H9 (cell line): Measurements from ENCODE around the gene SLC4A11. TPM values are rescaled to one million over a fixed set of nuclear protein-coding genes. Genes with fewer than 3 reads are reported as not detected.

Source experiments
- DNase-seq: peaks from one replicate; pipeline ENCODE4 v3.0.0-alpha.2; 2017
- H2AFZ ChIP-seq: one replicate; pipeline ENCODE4 v1.6.1; 2013; ENCODE audit warnings: mild to moderate bottlenecking, low read length, control low read depth, moderate library complexity
- H2AK5ac ChIP-seq: 2 replicates; pipeline ENCODE4 v1.6.1; 2013; ENCODE audit warnings: low read length, control low read depth, mixed read lengths; ENCODE audit not compliant: insufficient read length
- H2BK120ac ChIP-seq: one replicate; pipeline ENCODE4 v1.6.1; 2013; ENCODE audit warnings: low read depth, mild to moderate bottlenecking, low read length, control low read depth, inconsistent platforms; ENCODE audit not compliant: poor library complexity, severe bottlenecking
- H2BK12ac ChIP-seq: 2 replicates; pipeline ENCODE4 v1.6.1; 2013; ENCODE audit warnings: low read length, control low read depth, mixed read lengths, low read depth; ENCODE audit not compliant: insufficient read length
- H2BK15ac ChIP-seq: 2 replicates; pipeline ENCODE4 v1.6.1; 2013; ENCODE audit warnings: low read depth, low read length, control low read depth
- H2BK20ac ChIP-seq: one replicate; pipeline ENCODE4 v1.6.1; 2013; ENCODE audit warnings: low read depth, mild to moderate bottlenecking, low read length, control low read depth, inconsistent platforms; ENCODE audit not compliant: poor library complexity, severe bottlenecking
- H2BK5ac ChIP-seq: 2 replicates; pipeline ENCODE4 v1.6.1; 2013; ENCODE audit warnings: low read length, control low read depth, mixed read lengths; ENCODE audit not compliant: insufficient read length
- H3K14ac ChIP-seq: 2 replicates; pipeline ENCODE4 v1.6.1; 2013; ENCODE audit warnings: low read length, control low read depth; ENCODE audit not compliant: insufficient read depth
- H3K18ac ChIP-seq: 2 replicates; pipeline ENCODE4 v1.6.1; 2013; ENCODE audit warnings: low read depth, mild to moderate bottlenecking, mixed read lengths, low read length, control low read depth; ENCODE audit not compliant: insufficient read length
- H3K23ac ChIP-seq: 2 replicates; pipeline ENCODE4 v1.6.1; 2013; ENCODE audit warnings: low read length, control low read depth, mixed read lengths, low read depth; ENCODE audit not compliant: insufficient read length
- H3K23me2 ChIP-seq: 2 replicates; pipeline ENCODE4 v1.6.1; 2013; ENCODE audit warnings: low read depth, mild to moderate bottlenecking, mixed read lengths, low read length, control low read depth; ENCODE audit not compliant: insufficient read length, poor library complexity, severe bottlenecking
- H3K27ac ChIP-seq: 2 replicates; pipeline ENCODE4 v1.5.1; 2013; ENCODE audit warnings: low read length, control low read depth, mixed read lengths, low read depth; ENCODE audit not compliant: insufficient read length
- H3K27me3 ChIP-seq: 2 replicates; pipeline ENCODE4 v1.6.1; 2013; ENCODE audit warnings: low read length, control low read depth, inconsistent platforms; ENCODE audit not compliant: insufficient read depth
- H3K4ac ChIP-seq: 2 replicates; pipeline ENCODE4 v1.6.1; 2013; ENCODE audit warnings: low read depth, mild to moderate bottlenecking, control low read depth, inconsistent platforms, low read length, moderate library complexity
- H3K4me1 ChIP-seq: 2 replicates; pipeline ENCODE4 v1.6.1; 2013; ENCODE audit warnings: low read length, control low read depth, inconsistent platforms; ENCODE audit not compliant: insufficient read depth
- H3K4me2 ChIP-seq: 2 replicates; pipeline ENCODE4 v1.6.1; 2013; ENCODE audit warnings: low read length, control low read depth, mixed read lengths; ENCODE audit not compliant: insufficient read length, insufficient read depth
- H3K56ac ChIP-seq: 2 replicates; pipeline ENCODE4 v1.6.1; 2013; ENCODE audit warnings: low read depth, mild to moderate bottlenecking, mixed read lengths, low read length, control low read depth; ENCODE audit not compliant: insufficient read length
- H3K79me1 ChIP-seq: 2 replicates; pipeline ENCODE4 v1.6.1; 2013; ENCODE audit warnings: low read depth, mild to moderate bottlenecking, moderate library complexity, low read length, control low read depth, inconsistent platforms; ENCODE audit not compliant: insufficient read depth, poor library complexity, severe bottlenecking
- H3K79me2 ChIP-seq: 2 replicates; pipeline ENCODE4 v1.6.1; 2013; ENCODE audit warnings: low read length, control low read depth, inconsistent platforms; ENCODE audit not compliant: insufficient read depth
- H3K9ac ChIP-seq: 2 replicates; pipeline ENCODE4 v1.6.1; 2013; ENCODE audit warnings: low read length, control low read depth, mixed read lengths; ENCODE audit not compliant: insufficient read length; ENCODE audit errors: extremely low read depth
- H3K9me3 ChIP-seq: one replicate; pipeline ENCODE4 v1.6.1; 2013; ENCODE audit warnings: low read depth, low read length, inconsistent platforms; ENCODE audit not compliant: control insufficient read depth
- H3T11ph ChIP-seq: one replicate; pipeline ENCODE4 v1.6.1; 2013; ENCODE audit warnings: mild to moderate bottlenecking, low read length, control low read depth, inconsistent platforms
- H4K20me1 ChIP-seq: one replicate; pipeline ENCODE4 v1.6.1; 2013; ENCODE audit not compliant: control insufficient read depth, insufficient read length, insufficient read depth
- H4K5ac ChIP-seq: 2 replicates; pipeline ENCODE4 v1.6.1; 2013; ENCODE audit warnings: low read depth, mild to moderate bottlenecking, mixed read lengths, low read length, control low read depth; ENCODE audit not compliant: insufficient read length
- H4K8ac ChIP-seq: replicated peaks from 2 replicates; pipeline ENCODE4 v1.6.1; 2013; ENCODE audit warnings: low read length, control low read depth, mixed read lengths, low read depth; ENCODE audit not compliant: insufficient read length
- H4K91ac ChIP-seq: 2 replicates; pipeline ENCODE4 v1.6.1; 2013; ENCODE audit warnings: low read depth, mild to moderate bottlenecking, moderate library complexity, mixed read lengths, low read length, control low read depth; ENCODE audit not compliant: insufficient read length
- H3K27ac Mint-ChIP-seq, 3 experiments: 2 replicates in 2 of 3; 3 replicates in 1 of 3; pipeline ENCODE4 v1.8.0; 2020 to 2021; ENCODE audit warnings: mixed read lengths in 3 of 3, mild to moderate bottlenecking in 1 of 3, moderate library complexity in 1 of 3
- H3K27me3 Mint-ChIP-seq: 2 replicates; pipeline ENCODE4 v1.8.0; 2021; ENCODE audit warnings: low read depth, mild to moderate bottlenecking, moderate library complexity, mixed read lengths
- H3K36me3 Mint-ChIP-seq, 3 experiments: 2 replicates in 2 of 3; 3 replicates in 1 of 3; pipeline ENCODE4 v1.8.0; 2020 to 2021; ENCODE audit warnings: low read depth in 3 of 3, mixed read lengths in 3 of 3; ENCODE audit not compliant: insufficient read depth in 1 of 3
- H3K4me1 Mint-ChIP-seq, 2 experiments: 2 replicates each; pipeline ENCODE4 v1.8.0; 2020; ENCODE audit warnings: mixed read lengths in 2 of 2
- H3K4me3 Mint-ChIP-seq, 2 experiments: 2 replicates in 1 of 2; 3 replicates in 1 of 2; pipeline ENCODE4 v1.8.0; 2020 to 2021; ENCODE audit warnings: mild to moderate bottlenecking in 2 of 2, mixed read lengths in 2 of 2, moderate library complexity in 1 of 2
- H3K9me3 Mint-ChIP-seq, 2 experiments: 2 replicates in 1 of 2; 3 replicates in 1 of 2; pipeline ENCODE4 v1.8.0; 2020; ENCODE audit warnings: mild to moderate bottlenecking in 2 of 2, mixed read lengths in 2 of 2, moderate library complexity in 1 of 2
- CTCF ChIP-seq: fragments of 200-600 bp; sonication (generic); conservative IDR thresholded peaks from 3 replicates; pipeline ENCODE4 v1.8.0; 2021; ENCODE audit warnings: antibody characterized with exemption, mild to moderate bottlenecking
- WGBS: extraction: QIAGEN DNeasy Blood & Tissue Kit; methylation state at CpG from one replicate; pipeline ENCODE4 v1.1.7; 2013; ENCODE audit warnings: missing lambda C conversion rate, low lambda C conversion rate, mixed read lengths; ENCODE audit not compliant: insufficient read length; ENCODE audit errors: extremely low coverage; 5-methylcytosine and 5-hydroxymethylcytosine counted together
- total RNA-seq: library from RNA; stranded (reverse); gene quantifications from 2 replicates; pipeline ENCODE4 v1.2.1, GENCODE V29; 2021

Gene SLC4A11
- total RNA-seq, 1 experiment from 2014 or later, result 29.4 TPM

DNA sequence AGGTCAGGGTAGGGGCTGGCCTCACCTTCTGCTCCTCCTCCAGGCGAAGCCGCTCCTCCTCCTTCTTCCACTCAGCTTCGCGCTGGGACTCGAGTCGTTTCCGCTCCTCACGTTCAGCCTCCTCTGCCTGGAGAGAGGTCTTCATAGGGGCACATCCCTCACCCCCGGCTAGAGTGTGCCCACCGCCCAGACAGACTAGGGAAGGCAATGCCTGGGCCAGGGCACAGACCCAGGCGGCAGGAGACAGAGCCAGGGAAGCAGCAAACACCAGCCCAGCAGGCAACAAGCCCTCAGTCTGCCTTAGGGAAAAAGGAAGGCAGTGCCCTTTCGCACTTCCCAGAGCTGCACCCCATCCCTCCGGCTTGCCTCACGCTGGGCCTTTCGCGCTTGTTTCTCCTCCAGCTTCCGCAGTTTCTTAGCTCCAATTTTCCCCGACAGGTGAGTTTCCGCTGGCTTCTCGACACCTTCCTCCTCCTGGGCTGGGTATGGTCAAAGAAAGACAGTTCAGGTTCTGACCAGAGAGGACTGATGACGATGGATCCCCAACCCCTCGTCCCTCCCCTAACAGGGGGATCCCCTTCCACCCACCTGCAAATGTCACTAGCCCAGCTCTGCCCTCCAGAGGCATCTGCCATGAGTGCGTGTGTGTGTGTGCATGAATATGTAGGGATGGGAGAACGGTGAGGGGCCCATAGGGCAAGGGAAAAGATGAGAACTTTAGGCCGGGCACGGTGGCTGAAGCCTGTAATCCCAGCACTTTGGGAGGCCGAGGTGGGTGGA, 38.8 kb downstream of the SLC4A11 start:
- peaks cover 6% of the 10 kb centered on the region for H3K79me1 ChIP-seq
- H2BK15ac ChIP-seq, result no peak overlapping the region
- H3T11ph ChIP-seq, result no peak overlapping the region
- no peak overlapping the region for H2BK20ac ChIP-seq
- no peaks in the 10 kb centered on the region for H3K9me3 ChIP-seq
- no peak overlapping the region for H3K56ac ChIP-seq
- no peak overlapping the region for H3K18ac ChIP-seq
- no peak overlapping the region for H3K4me2 ChIP-seq
- H3K9me3 Mint-ChIP-seq, result no peaks in the 10 kb centered on the region; a peak in 1 of 5 replicates
- no peak overlapping the region for H3K9ac ChIP-seq
- no peak overlapping the region for H3K27ac ChIP-seq
- no peak overlapping the region for H4K5ac ChIP-seq
- H3K4me1 Mint-ChIP-seq, result peaks cover 4 to 5% of the 10 kb centered on the region in 2 experiments; a peak in 2 of 4 replicates
- H3K14ac ChIP-seq, result no peak overlapping the region
- H3K23me2 ChIP-seq, result peaks cover 8% of the 10 kb centered on the region
- no peaks in the 10 kb centered on the region for H3K27me3 Mint-ChIP-seq
- peaks cover 3% of the 10 kb centered on the region; the same call in 1 of the 2 replicates for H3K4me1 ChIP-seq
- no peak overlapping the region for H2BK5ac ChIP-seq
- DNase-seq, result no peak
- no peak overlapping the region for H3K23ac ChIP-seq
- no peak overlapping the region for H2AK5ac ChIP-seq
- no peak overlapping the region for H4K91ac ChIP-seq
- TF ChIP-seq CTCF, result no peak
- H3K27me3 ChIP-seq, result no peaks in the 10 kb centered on the region
- H3K36me3 Mint-ChIP-seq, result peaks cover 36 to 60% (median 56%) of the 10 kb centered on the region in 3 experiments
- no peaks in the 10 kb centered on the region; the same call in 1 of the 2 replicates for H3K79me2 ChIP-seq
- no peak overlapping the region for H2BK12ac ChIP-seq
- H2AFZ ChIP-seq, result no peak overlapping the region
- H2BK120ac ChIP-seq, result no peak overlapping the region
- no peak overlapping the region for H4K8ac ChIP-seq
- WGBS, result no CpG with 5 or more reads among the region's 27 CpGs
- no peak overlapping the region for H3K4me3 Mint-ChIP-seq
- no peak overlapping the region for H3K4ac ChIP-seq
- peak overlapping the region in 1 of 3 experiments; percentile 34; a peak in 1 of 7 replicates for H3K27ac Mint-ChIP-seq
- no peaks in the 10 kb centered on the region for H4K20me1 ChIP-seq
